Limb (tissue), 2 donors: ENCODE measurements around the gene NGEF.

Experiments
- DNase-seq, 2 donors: peaks; one replicate each; pipeline ENCODE4 v3.0.0-alpha.2; 2016; ENCODE audit errors: extremely low spot score in 2 of 2

The NGEF gene

DNA sequence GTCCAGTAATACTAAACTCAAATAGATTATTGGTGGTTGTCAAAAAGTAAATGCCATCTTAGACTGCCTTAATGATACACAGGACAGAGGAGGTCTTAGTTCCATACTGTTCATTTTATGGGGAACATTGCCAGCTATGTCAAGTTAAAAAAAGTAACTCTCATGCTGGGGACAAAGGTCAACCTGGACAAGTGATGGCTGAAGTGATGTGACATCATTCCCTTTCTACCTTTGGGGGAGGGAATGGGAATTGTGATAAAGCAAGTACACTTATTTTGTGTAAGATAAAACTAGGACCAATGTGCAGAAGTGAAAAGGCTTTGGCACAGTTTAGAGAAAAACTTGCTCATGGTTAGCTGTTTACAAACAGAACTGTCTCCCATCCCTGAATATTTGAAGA, 167.0 kb downstream of the NGEF start:
- DNase-seq, result no peak

- DNase-seq, result no peak
Observed at GRCh38 chr2:232843834-232844233, 169.2 kb downstream of the NGEF start.

- no peak for DNase-seq
Observed at GRCh38 chr2:232842689-232843088, 170.4 kb downstream of the NGEF start.

DNA sequence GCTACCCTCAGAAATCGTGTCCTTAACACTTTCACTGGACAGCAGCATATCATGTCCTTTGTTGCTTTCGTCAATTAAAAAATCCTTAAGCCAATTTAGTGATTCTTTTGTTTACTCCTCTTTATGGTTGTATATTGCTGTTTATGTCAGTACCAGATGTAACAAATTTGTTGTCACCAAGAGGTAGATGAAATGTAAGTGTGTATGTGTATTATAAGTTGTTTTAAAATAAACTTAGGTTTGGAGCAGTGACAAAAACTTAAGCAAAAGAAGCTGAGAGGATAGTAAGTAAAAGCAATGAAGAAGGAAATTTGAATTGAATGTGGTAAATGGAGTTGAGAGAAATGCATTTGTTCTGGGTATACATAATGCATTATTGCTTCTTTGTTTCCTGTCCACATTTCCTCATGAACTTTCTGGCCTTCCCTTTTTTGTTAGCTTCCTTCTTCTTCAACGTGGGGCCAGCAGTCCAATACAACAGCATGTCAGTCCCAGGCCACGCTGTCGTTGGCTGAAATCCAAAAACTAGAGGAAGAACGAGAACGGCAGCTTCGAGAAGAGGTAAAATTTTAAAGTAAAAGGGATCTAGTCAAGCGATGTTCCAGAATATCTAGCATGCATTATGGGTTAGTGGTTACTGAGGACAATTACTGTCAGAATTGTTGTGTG, 173.5 kb downstream of the NGEF start:
- no peak for DNase-seq

DNA sequence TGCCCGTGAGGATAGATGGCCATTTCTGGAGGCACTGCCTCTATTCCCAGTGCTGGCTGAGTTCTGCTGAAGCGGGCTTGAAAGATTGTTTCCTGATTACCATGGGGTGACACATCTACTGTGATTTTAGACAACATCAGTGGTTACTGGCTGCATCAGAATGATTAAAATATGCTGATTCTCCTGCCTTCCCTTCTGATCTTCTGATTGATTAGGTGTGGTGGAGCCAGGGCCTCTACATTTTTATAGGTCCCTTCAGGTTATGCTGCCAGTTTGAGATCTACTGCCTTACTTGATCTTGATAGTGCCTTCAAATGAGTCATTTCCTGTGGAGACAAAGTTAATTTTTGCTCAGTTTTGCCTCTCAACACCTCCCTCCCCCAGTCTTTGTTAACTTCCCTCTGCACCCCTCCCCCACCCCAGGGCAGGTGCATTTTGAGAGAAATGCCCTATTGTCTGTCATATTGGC, 174.6 kb downstream of the NGEF start:
- no peak for DNase-seq

DNA sequence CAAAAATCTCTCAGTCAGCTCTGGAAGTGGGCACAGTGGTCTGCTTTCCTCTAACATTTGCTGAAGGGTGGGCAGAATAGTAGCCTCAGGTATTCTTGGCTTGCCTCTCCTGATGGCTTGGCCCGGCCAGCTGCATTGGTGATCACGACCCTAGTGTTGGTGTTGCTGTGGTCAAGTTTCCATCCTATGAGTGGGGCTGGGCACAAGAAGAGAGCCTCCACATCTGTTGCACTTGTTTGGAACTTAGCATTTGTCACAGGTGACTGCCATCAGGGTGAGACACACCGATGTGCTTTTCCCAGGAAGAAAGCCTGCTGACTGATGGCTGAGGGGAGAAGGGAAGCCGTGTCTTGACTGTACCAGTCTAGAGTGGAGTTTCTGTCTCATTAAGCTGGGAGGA, 176.1 kb downstream of the NGEF start:
- no peak for DNase-seq

GRCh38 chr2:232835687-232836208, 177.3 kb downstream of the NGEF start:
- DNase-seq, result no peak

DNA sequence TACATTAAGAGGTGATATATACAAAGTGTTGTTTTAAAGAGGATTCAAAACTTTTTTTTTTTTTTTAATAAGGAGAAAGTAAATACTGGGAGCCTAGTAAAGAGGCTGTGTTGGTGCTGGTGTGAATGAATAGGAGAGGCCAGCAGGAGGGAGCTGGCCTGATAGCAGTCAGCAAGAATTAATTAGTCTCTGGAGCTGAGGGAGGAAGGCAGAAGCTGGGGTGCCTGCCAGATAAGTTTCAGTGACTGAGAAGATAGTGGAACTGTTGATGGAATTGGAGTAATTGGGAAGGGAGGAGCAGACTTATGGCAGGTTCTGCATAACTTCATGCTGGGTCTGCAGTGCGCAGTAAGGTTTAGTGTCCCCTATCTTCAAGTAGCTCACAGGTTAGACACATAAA, 179.2 kb downstream of the NGEF start:
- no peak for DNase-seq

DNA sequence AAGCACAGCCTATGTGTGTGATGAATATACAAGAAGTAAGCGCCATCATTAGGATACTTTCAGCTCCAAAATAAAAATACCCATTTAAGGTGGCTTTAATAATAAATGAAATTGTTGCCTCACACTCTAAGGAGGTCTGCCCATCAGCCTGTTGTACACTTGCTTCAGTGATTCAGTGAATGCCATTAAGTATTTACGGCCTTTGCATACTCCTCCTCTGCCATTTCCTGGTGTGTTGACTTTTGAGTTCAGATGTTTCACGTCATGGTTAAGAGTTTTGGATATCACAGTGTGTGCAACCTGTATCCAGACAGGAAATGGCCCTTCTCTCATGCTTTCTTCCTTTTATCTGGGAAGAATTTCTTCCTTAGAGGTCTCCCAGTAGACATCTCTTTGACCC, 181.6 kb downstream of the NGEF start:
- DNase-seq, result no peak

GRCh38 chr2:232829988-232830387, 183.1 kb downstream of the NGEF start:
- DNase-seq, result no peak
